ENCODE data around the gene ERLEC1. TPM values are rescaled to one million over a fixed set of nuclear protein-coding genes. Genes with fewer than 3 reads are reported as not detected.

The ERLEC1 gene
- total RNA-seq, 1 experiment from 2014 or later: 21.6 TPM

- Mint-ChIP-seq H3K4me1 (peaks cover 0 to 5% of the 10 kb centered on the region in 2 experiments; a peak in 1 of 4 replicates), H3K36me3 (ENCODE audit: insufficient read depth in 1 of 3, low read depth in 3 of 3) (peaks cover 5 to 22% (median 13%) of the 10 kb centered on the region in 3 experiments; a peak in 6 of 7 replicates)
Observed at GRCh38 chr2:53820048-53820447, 33.2 kb downstream of the ERLEC1 start.

More at GRCh38 chr2:53820048-53820447, 33.2 kb downstream of the ERLEC1 start:
- Histone ChIP-seq H4K8ac (replicated peaks; ENCODE audit: insufficient read length, low read depth, low read length) (no peak overlapping the region), H3K79me1 (ENCODE audit: insufficient read depth, low read depth, low read length, poor library complexity, severe bottlenecking) (no peaks in the 10 kb centered on the region), H3K27ac (ENCODE audit: insufficient read length, low read depth, low read length) (no peak overlapping the region), H3K4me2 (ENCODE audit: insufficient read depth, insufficient read length, low read length) (no peak overlapping the region), H2BK12ac (ENCODE audit: insufficient read length, low read depth, low read length) (no peak overlapping the region), H3K4ac (ENCODE audit: low read depth, low read length) (no peak overlapping the region), H3K56ac (ENCODE audit: insufficient read length, low read depth, low read length) (no peak overlapping the region), H2AFZ (ENCODE audit: low read length) (no peak overlapping the region), H2BK5ac (ENCODE audit: insufficient read length, low read length) (no peak overlapping the region), H3K27me3 (ENCODE audit: insufficient read depth, low read length) (no peaks in the 10 kb centered on the region), H2BK120ac (ENCODE audit: low read depth, low read length, poor library complexity, severe bottlenecking) (no peak overlapping the region), H3T11ph (ENCODE audit: low read length) (no peak overlapping the region), H3K4me1 (ENCODE audit: insufficient read depth, low read length) (no peaks in the 10 kb centered on the region), H3K23ac (ENCODE audit: insufficient read length, low read depth, low read length) (no peak overlapping the region), H4K91ac (ENCODE audit: insufficient read length, low read depth, low read length) (no peak overlapping the region), H4K5ac (ENCODE audit: insufficient read length, low read depth, low read length) (no peak overlapping the region), H3K14ac (ENCODE audit: insufficient read depth, low read length) (no peak overlapping the region), H3K23me2 (ENCODE audit: insufficient read length, low read depth, low read length, poor library complexity, severe bottlenecking) (no peaks in the 10 kb centered on the region), H2BK20ac (ENCODE audit: low read depth, low read length, poor library complexity, severe bottlenecking) (no peak overlapping the region), H2AK5ac (ENCODE audit: insufficient read length, low read length) (no peak overlapping the region), H3K79me2 (ENCODE audit: insufficient read depth, low read length) (no peaks in the 10 kb centered on the region), H2BK15ac (ENCODE audit: low read depth, low read length) (no peak overlapping the region), H3K18ac (ENCODE audit: insufficient read length, low read depth, low read length) (no peak overlapping the region), H3K9ac (ENCODE audit: extremely low read depth, insufficient read length, low read length) (no peak overlapping the region), H4K20me1 (ENCODE audit: control insufficient read depth, insufficient read depth, insufficient read length) (no peaks in the 10 kb centered on the region), H3K9me3 (ENCODE audit: control insufficient read depth, low read depth, low read length) (no peaks in the 10 kb centered on the region)
- H3K9me3 Mint-ChIP-seq: no peaks in the 10 kb centered on the region
- H3K27me3 Mint-ChIP-seq (ENCODE audit: low read depth): no peaks in the 10 kb centered on the region
- H3K4me3 Mint-ChIP-seq: no peak overlapping the region
- no CpG with 5 or more reads among the region's 9 CpGs for WGBS (ENCODE audit: extremely low coverage, insufficient read length, low lambda C conversion rate)
- H3K27ac Mint-ChIP-seq: no peak overlapping the region
- TF ChIP-seq CTCF (conservative IDR thresholded peaks at IDR 0.05): no peak
- no peak for DNase-seq
